ENCODE data around the gene ADM2. TPM values are rescaled to one million over a fixed set of nuclear protein-coding genes. Genes with fewer than 3 reads are reported as not detected.
A peak's percentile ranks its signal among the peaks of the same experiment; 100 is the strongest.

ADM2 gene
- total RNA-seq, 2 donors from 2014 or later = 4.0 to 4.2 TPM

DNA sequence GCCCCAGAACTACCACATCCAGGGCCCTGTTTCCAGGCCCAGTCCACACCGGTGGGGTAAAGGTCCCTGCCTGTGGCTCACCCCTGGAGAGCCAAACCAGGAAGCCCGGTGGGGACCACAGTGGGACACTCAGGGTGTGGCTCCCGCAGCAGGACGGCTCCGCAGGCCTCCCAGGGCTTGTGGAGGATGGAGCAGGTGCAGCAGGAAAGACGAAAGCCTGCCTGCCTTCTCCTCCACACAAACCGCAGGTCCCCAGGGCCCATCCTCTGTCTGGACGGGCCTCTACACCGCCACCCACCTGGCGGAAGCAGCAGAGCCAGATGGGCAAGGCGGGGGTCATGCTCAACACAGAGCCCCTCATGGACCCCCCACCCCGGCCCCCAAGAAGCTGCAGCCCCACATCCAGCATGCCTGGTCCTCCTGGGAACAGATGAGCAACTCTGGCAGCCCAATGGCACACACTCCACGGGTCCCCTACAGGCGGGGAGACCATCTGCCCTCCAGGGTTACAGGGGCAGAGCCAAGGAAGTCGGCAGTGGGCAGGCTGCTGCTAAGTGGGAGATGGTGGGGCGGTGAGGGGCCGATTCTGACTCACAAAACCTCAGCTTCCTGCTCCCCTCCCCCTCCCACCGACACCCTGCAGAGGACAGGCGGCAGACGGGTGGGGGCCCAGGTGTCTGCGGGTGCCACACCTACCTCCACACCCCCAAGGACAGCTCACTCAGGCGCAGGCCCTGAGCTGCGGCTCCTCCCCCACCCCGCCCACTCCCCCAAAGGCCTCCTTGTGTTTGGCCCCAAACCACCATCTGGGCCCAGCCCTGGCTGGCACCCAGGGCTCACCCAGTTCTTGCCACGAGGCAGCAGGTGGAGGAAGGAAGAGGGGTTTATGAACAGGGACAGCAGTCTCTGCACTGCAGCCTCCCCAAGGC, 11.7 kb upstream of the ADM2 start:
- no peak overlapping the region for H3K9ac ChIP-seq (ENCODE audit: extremely low read depth, low read length, poor library complexity, severe bottlenecking)

DNA sequence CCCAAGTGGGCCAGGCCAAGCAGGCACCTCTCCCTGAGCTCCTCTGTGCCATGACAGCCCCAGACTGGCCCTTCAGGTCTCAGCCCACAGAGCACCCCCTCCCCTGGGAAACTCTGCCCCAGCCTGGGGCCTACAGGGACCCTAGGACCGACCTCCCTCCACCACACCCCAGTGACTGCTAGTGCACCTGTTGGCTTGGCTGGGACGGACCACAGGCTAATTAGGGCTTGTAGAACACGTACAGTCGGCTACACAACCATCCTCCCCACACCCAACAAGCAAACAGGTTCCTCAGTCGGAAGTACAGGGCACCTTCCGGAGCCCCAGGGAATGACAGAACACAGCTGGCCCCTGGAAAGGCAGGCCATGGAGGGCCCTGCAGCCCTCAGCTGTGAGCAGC, 10.9 kb upstream of the ADM2 start:
- Mint-ChIP-seq H3K4me1 (peaks cover 24% of the 10 kb centered on the region), H3K9me3 (no peaks in the 10 kb centered on the region), H3K27me3 (ENCODE audit: insufficient read depth) (peaks cover under 1% of the 10 kb centered on the region), H3K4me3 (no peak overlapping the region), H3K27ac (peak overlapping the region; percentile 30), H3K36me3 (ENCODE audit: low read depth) (peaks cover 18% of the 10 kb centered on the region)
- WGBS, 2 experiments (ENCODE audit: insufficient coverage in 1 of 2, insufficient read length in 1 of 2) = 88 to 92% methylated on average over 4 to 6 of the region's 6 CpGs
- Histone ChIP-seq H3K9me3 (ENCODE audit: control insufficient read depth, low read length) (no peaks in the 10 kb centered on the region), H3K27ac (ENCODE audit: low read depth, low read length) (no peak overlapping the region), H3K9ac (ENCODE audit: extremely low read depth, low read length, poor library complexity, severe bottlenecking) (no peak overlapping the region), H3K27me3 (ENCODE audit: control insufficient read depth, insufficient read depth, low read length, poor library complexity, severe bottlenecking) (no peaks in the 10 kb centered on the region), H3K36me3 (ENCODE audit: control insufficient read depth, insufficient read depth, low read length) (peaks cover 13% of the 10 kb centered on the region), H3K4me3 (ENCODE audit: low read length) (no peak overlapping the region), H3K4me1 (ENCODE audit: control insufficient read depth, insufficient read depth, low read length) (peaks cover 14% of the 10 kb centered on the region)
- TF ChIP-seq, protein P1, sequence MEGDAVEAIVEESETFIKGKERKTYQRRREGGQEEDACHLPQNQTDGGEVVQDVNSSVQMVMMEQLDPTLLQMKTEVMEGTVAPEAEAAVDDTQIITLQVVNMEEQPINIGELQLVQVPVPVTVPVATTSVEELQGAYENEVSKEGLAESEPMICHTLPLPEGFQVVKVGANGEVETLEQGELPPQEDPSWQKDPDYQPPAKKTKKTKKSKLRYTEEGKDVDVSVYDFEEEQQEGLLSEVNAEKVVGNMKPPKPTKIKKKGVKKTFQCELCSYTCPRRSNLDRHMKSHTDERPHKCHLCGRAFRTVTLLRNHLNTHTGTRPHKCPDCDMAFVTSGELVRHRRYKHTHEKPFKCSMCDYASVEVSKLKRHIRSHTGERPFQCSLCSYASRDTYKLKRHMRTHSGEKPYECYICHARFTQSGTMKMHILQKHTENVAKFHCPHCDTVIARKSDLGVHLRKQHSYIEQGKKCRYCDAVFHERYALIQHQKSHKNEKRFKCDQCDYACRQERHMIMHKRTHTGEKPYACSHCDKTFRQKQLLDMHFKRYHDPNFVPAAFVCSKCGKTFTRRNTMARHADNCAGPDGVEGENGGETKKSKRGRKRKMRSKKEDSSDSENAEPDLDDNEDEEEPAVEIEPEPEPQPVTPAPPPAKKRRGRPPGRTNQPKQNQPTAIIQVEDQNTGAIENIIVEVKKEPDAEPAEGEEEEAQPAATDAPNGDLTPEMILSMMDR (conservative IDR thresholded peaks at IDR 0.05) = no peak
- DNase-seq = no peak

More for the DNA sequence above, 11.7 kb upstream of the ADM2 start:
- H3K4me1 ChIP-seq (ENCODE audit: control insufficient read depth, insufficient read depth, low read length) = peaks cover 14% of the 10 kb centered on the region
- Mint-ChIP-seq H3K36me3 (ENCODE audit: low read depth) (peaks cover 18% of the 10 kb centered on the region), H3K4me3 (no peak overlapping the region), H3K27ac (no peak overlapping the region), H3K4me1 (peaks cover 23% of the 10 kb centered on the region), H3K27me3 (ENCODE audit: insufficient read depth) (no peaks in the 10 kb centered on the region), H3K9me3 (no peaks in the 10 kb centered on the region)
- peaks cover 17% of the 10 kb centered on the region for H3K36me3 ChIP-seq (ENCODE audit: control insufficient read depth, insufficient read depth, low read length)
- H3K27me3 ChIP-seq (ENCODE audit: control insufficient read depth, insufficient read depth, low read length, poor library complexity, severe bottlenecking) = no peaks in the 10 kb centered on the region
- DNase-seq = peak; percentile 87
- TF ChIP-seq, protein P1 (conservative IDR thresholded peaks at IDR 0.05) = no peak
- H3K9me3 ChIP-seq (ENCODE audit: control insufficient read depth, low read length) = no peaks in the 10 kb centered on the region
- WGBS, 2 experiments (ENCODE audit: insufficient coverage in 1 of 2, insufficient read length in 1 of 2) = 60 to 77% methylated on average over 5 to 22 of the region's 25 CpGs
- H3K27ac ChIP-seq (ENCODE audit: low read depth, low read length) = no peak overlapping the region
- no peak overlapping the region for H3K4me3 ChIP-seq (ENCODE audit: low read length)

DNA sequence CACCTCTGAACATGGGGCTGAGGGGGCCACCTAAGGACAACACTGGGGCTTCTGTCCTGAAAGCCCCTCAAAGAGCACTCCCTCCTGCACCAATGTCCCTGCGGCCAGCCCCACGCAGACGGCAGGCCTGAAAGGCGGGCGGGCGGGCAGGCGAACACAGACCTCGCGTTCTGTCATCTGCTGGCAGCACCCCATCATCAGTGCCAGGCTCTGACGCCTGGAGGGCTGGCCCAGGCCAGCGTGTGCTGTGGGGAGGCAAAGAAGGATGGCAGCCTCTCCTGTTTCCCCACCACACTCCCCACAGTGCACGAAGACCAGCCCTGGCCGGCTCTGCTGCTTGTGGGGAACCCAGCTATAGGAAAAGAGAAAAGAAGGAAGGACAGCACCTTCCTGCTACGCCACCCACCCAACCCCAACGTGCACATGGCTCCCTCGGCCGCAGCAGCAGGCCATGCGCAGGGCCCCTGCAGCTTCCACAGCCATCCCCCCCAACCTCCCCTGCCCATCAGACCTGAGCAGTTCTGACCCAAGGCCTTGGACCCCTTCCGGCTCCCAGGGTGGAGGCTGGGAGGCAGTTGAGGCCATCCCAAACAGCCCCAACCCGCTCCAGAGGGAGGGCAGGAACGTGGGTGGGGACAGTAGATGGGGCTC, 10.0 kb upstream of the ADM2 start:
- H3K9me3 Mint-ChIP-seq = no peaks in the 10 kb centered on the region
- no peak overlapping the region for H3K27ac ChIP-seq (ENCODE audit: low read depth, low read length)
- TF ChIP-seq, protein P1 (conservative IDR thresholded peaks at IDR 0.05) = no peak
- no peak overlapping the region for H3K27ac Mint-ChIP-seq
- H3K4me3 Mint-ChIP-seq = no peak overlapping the region
- no peak for DNase-seq
- H3K4me3 ChIP-seq (ENCODE audit: low read length) = no peak overlapping the region
- H3K4me1 ChIP-seq (ENCODE audit: control insufficient read depth, insufficient read depth, low read length) = peaks cover 14% of the 10 kb centered on the region
- WGBS, 2 experiments (ENCODE audit: insufficient coverage in 1 of 2, insufficient read length in 1 of 2) = 90 to 92% methylated on average over 10 to 18 of the region's 21 CpGs
- H3K9ac ChIP-seq (ENCODE audit: extremely low read depth, low read length, poor library complexity, severe bottlenecking) = no peak overlapping the region
- H3K4me1 Mint-ChIP-seq = peaks cover 25% of the 10 kb centered on the region
- no peaks in the 10 kb centered on the region for H3K9me3 ChIP-seq (ENCODE audit: control insufficient read depth, low read length)
- H3K36me3 ChIP-seq (ENCODE audit: control insufficient read depth, insufficient read depth, low read length) = peaks cover 8% of the 10 kb centered on the region
- peaks cover 12% of the 10 kb centered on the region for H3K36me3 Mint-ChIP-seq (ENCODE audit: low read depth)
- no peaks in the 10 kb centered on the region for H3K27me3 ChIP-seq (ENCODE audit: control insufficient read depth, insufficient read depth, low read length, poor library complexity, severe bottlenecking)
- peaks cover 4% of the 10 kb centered on the region for H3K27me3 Mint-ChIP-seq (ENCODE audit: insufficient read depth)

All from endodermal cell (in vitro differentiated cells).